A673 (cell line): ENCODE results near the gene PIK3IP1.

Experiments used
- EZH2 ChIP-seq: fragments of 200-600 bp; sonication (generic); IDR thresholded peaks from 2 replicates; pipeline ENCODE4 v1.6.1; 2017; ENCODE audit warnings: borderline replicate concordance, low read depth, mild to moderate bottlenecking, mixed read lengths, antibody characterized with exemption, low read length; ENCODE audit not compliant: poor library complexity, severe bottlenecking
- TF ChIP-seq, protein P1 (sequence below): fragments of 300-800, 200-600 bp; sonication (generic); conservative IDR thresholded peaks from 2 replicates; pipeline ENCODE4 v1.5.1; 2017; ENCODE audit warnings: low read depth, mild to moderate bottlenecking, antibody characterized with exemption, low read length, moderate library complexity, mixed read lengths

DNA sequence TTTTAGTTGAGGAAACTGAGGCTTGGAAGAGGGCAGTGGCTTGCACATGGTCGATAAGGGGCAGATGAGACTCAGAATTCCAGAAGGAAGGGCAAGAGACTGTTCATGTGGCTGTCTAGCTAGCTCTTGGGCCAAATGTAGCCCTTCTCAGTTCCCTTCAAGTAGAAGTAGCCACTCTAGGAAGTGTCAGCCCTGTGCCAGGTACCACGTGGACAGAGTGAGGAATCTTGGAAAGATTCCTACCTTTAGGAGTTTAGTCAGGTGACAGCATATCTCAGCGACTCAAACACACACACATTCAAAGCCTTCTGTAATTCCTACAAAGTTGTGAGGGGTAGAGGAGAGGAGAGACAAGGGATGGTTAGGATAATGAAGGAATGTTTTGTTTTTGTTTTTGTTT lies 18.3 kb downstream of the PIK3IP1 start:
- TF ChIP-seq, protein P1, sequence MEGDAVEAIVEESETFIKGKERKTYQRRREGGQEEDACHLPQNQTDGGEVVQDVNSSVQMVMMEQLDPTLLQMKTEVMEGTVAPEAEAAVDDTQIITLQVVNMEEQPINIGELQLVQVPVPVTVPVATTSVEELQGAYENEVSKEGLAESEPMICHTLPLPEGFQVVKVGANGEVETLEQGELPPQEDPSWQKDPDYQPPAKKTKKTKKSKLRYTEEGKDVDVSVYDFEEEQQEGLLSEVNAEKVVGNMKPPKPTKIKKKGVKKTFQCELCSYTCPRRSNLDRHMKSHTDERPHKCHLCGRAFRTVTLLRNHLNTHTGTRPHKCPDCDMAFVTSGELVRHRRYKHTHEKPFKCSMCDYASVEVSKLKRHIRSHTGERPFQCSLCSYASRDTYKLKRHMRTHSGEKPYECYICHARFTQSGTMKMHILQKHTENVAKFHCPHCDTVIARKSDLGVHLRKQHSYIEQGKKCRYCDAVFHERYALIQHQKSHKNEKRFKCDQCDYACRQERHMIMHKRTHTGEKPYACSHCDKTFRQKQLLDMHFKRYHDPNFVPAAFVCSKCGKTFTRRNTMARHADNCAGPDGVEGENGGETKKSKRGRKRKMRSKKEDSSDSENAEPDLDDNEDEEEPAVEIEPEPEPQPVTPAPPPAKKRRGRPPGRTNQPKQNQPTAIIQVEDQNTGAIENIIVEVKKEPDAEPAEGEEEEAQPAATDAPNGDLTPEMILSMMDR: no peak
- TF ChIP-seq EZH2: no peak
